Naive thymus-derived CD4-positive, alpha-beta T cell (primary cell): ENCODE results near the gene MSLN. TPM values are rescaled to one million over a fixed set of nuclear protein-coding genes. Genes with fewer than 3 reads are reported as not detected.

Experiments used
- ATAC-seq: fragments of 150-1000 bp; cut with Tn5 transposase; 2 replicates; pipeline ENCODE4 v1.10.0; 2021; ENCODE audit warnings: mild to moderate bottlenecking, moderate library complexity
- CTCF ChIA-PET: fragments of 350-600 bp; sonication (Branson Sonifier 250); formaldehyde crosslinking; loops from one replicate; lab custom pipeline; 2021; ENCODE audit warnings: antibody characterized with exemption; lab: Charles Lee
- POLR2A ChIA-PET: fragments of 350-600 bp; sonication (Branson Sonifier 250); formaldehyde crosslinking; loops from one replicate; lab custom pipeline; 2021; ENCODE audit warnings: antibody characterized with exemption, inconsistent platforms; lab: Charles Lee
- DNase-seq, 9 donors: peaks; one replicate each; pipeline versions ENCODE4 v3.0.0 to v3.0.0-alpha.2; 2020 to 2022; ENCODE audit warnings: mixed read lengths in 1 of 9
- H3K27ac ChIP-seq: one replicate; pipeline ENCODE4 v1.7.0; 2013; ENCODE audit warnings: mild to moderate bottlenecking, low read depth, low read length, moderate library complexity
- H3K27me3 ChIP-seq, 2 donors: one replicate each; pipeline ENCODE4 v1.7.0; 2013; ENCODE audit warnings: low read length in 2 of 2, mild to moderate bottlenecking in 2 of 2, moderate library complexity in 2 of 2; ENCODE audit not compliant: control insufficient read depth in 2 of 2, insufficient read depth in 2 of 2
- H3K36me3 ChIP-seq, 3 experiments: 1 replicate in 2 of 3; 2 replicates in 1 of 3; pipeline ENCODE4 v1.7.0; 2013; ENCODE audit warnings: low read length in 3 of 3, mild to moderate bottlenecking in 3 of 3, moderate library complexity in 1 of 3; ENCODE audit not compliant: insufficient read depth in 3 of 3, control insufficient read depth in 2 of 3
- H3K4me1 ChIP-seq, 2 donors: one replicate each; pipeline ENCODE4 v1.7.0; 2013; ENCODE audit warnings: low read length in 2 of 2, mild to moderate bottlenecking in 2 of 2, moderate library complexity in 1 of 2; ENCODE audit not compliant: control insufficient read depth in 2 of 2, insufficient read depth in 2 of 2
- H3K4me3 ChIP-seq: 2 replicates; pipeline ENCODE4 v1.7.0; 2013; ENCODE audit warnings: mild to moderate bottlenecking, low read length
- H3K9me3 ChIP-seq, 3 experiments: 1 replicate in 2 of 3; 2 replicates in 1 of 3; pipeline ENCODE4 v1.7.0; 2013; ENCODE audit warnings: low read length in 3 of 3; ENCODE audit not compliant: control insufficient read depth in 2 of 3
- H3K27ac Mint-ChIP-seq, 9 donors: one replicate each; pipeline ENCODE4 v1.8.0; 2020 to 2022; ENCODE audit warnings: mixed read lengths in 9 of 9, mild to moderate bottlenecking in 8 of 9, moderate library complexity in 5 of 9, inconsistent platforms in 2 of 9
- H3K27me3 Mint-ChIP-seq, 5 donors: one replicate each; pipeline ENCODE4 v1.8.0; 2021 to 2022; ENCODE audit warnings: mixed read lengths in 5 of 5, mild to moderate bottlenecking in 1 of 5
- H3K36me3 Mint-ChIP-seq, 5 donors: one replicate each; pipeline ENCODE4 v1.8.0; 2020 to 2022; ENCODE audit warnings: mixed read lengths in 5 of 5, mild to moderate bottlenecking in 3 of 5, inconsistent platforms in 1 of 5
- H3K4me1 Mint-ChIP-seq, 7 donors: one replicate each; pipeline ENCODE4 v1.8.0; 2020 to 2022; ENCODE audit warnings: mixed read lengths in 7 of 7, mild to moderate bottlenecking in 3 of 7, inconsistent platforms in 1 of 7
- H3K4me3 Mint-ChIP-seq, 10 donors: one replicate each; pipeline ENCODE4 v1.8.0; 2020 to 2022; ENCODE audit warnings: mild to moderate bottlenecking in 10 of 10, mixed read lengths in 10 of 10, moderate library complexity in 6 of 10, inconsistent platforms in 2 of 10
- H3K9me3 Mint-ChIP-seq, 11 donors: one replicate each; pipeline ENCODE4 v1.8.0; 2020 to 2022; ENCODE audit warnings: mixed read lengths in 11 of 11, mild to moderate bottlenecking in 4 of 11, inconsistent platforms in 1 of 11, moderate library complexity in 1 of 11
- intact Hi-C, 2 donors: fragments of 100-400 bp; cut with micrococcal nuclease; formaldehyde crosslinking; loops; one replicate each; pipeline ENCODE4 v1.15.1; 2023
- polyA plus RNA-seq, 2 donors: library from polyadenylated mRNA; unstranded; fragments of 300-500 nt; fragmentation: Illumina TruSeq; gene quantifications; one replicate each; pipeline ENCODE4 v1.2.3, GENCODE V29; 2021
- total RNA-seq, 6 experiments: library from RNA in 5 of 6; stranded (reverse) in 5 of 6; gene quantifications; 1 replicate in 5 of 6; 2 replicates in 1 of 6; pipeline ENCODE4 v1.2.3 and lab custom pipeline; 2021 to 2026

MSLN gene
- total and polyA plus RNA-seq, 7 experiments from 2014 or later, result 0.64 TPM; not detected in 6

GRCh38 chr16:718389-718788, 42.1 kb upstream of the MSLN start:
- H3K36me3 ChIP-seq, result no peaks in the 10 kb centered on the region
- no peaks in the 10 kb centered on the region for H3K27me3 ChIP-seq
- peaks cover 17 to 25% of the 10 kb centered on the region in 2 donors for H3K4me1 ChIP-seq
- H3K4me1 Mint-ChIP-seq, result peaks cover 0 to 30% (median 17%) of the 10 kb centered on the region in 7 donors
- H3K4me3 Mint-ChIP-seq, result peak overlapping the region in 4 of 10 donors; percentile 51 to 87 (median 65)
- H3K36me3 Mint-ChIP-seq, result no peaks in the 10 kb centered on the region
- H3K27ac Mint-ChIP-seq, result no peak overlapping the region
- no peak overlapping the region for H3K27ac ChIP-seq
- H3K27me3 Mint-ChIP-seq, result peaks cover 0 to 26% (median 0%) of the 10 kb centered on the region in 5 donors
- ChIA-PET CTCF (no interaction called here), POLR2A (interaction anchor here (0.6 to 1.1 kb wide), 2 partner anchors 9 to 11 kb away, joined by 3 to 5 read pairs; partner anchors contain the start of gene HAGHL)
- no peaks in the 10 kb centered on the region for H3K9me3 Mint-ChIP-seq
- ATAC-seq (no peak), DNase-seq (no peak)
- no peaks in the 10 kb centered on the region for H3K9me3 ChIP-seq
- intact Hi-C loops, result loop anchor here in 1 of 2 donors (10.0 kb wide), 1 partner anchor 256 kb away; the partner anchor contains the start of gene LMF1
- H3K4me3 ChIP-seq, result no peak overlapping the region

- Histone ChIP-seq H3K27me3 (no peaks in the 10 kb centered on the region), H3K4me1 (peaks cover 17 to 25% of the 10 kb centered on the region in 2 donors), H3K4me3 (no peak overlapping the region), H3K36me3 (no peaks in the 10 kb centered on the region), H3K27ac (no peak overlapping the region), H3K9me3 (no peaks in the 10 kb centered on the region)
- Mint-ChIP-seq H3K27ac (peak overlapping the region in 4 of 9 donors; percentile 5 to 74 (median 58)), H3K36me3 (no peaks in the 10 kb centered on the region), H3K4me3 (peak overlapping the region in 9 of 10 donors; percentile 27 to 87 (median 51)), H3K27me3 (peaks cover 0 to 22% (median 0%) of the 10 kb centered on the region in 5 donors), H3K4me1 (peaks cover 0 to 30% (median 17%) of the 10 kb centered on the region in 7 donors), H3K9me3 (no peaks in the 10 kb centered on the region)
- intact Hi-C loops, result loop anchor here in 1 of 2 donors (10.0 kb wide), 1 partner anchor 256 kb away; the partner anchor contains the start of gene LMF1
- no peak for DNase-seq
- CTCF ChIA-PET, result interaction anchor here (1.5 kb wide), 1 partner anchor 8 kb away, joined by 3 read pairs; no protein-coding TSS in a partner anchor
- ATAC-seq, result no peak
- POLR2A ChIA-PET, result interaction anchor here (1.1 to 1.7 kb wide), 2 partner anchors 9 to 23 kb away, joined by 5 to 11 read pairs; partner anchors contain the start of gene HAGHL
Measured at GRCh38 chr16:718922-719321, 41.6 kb upstream of the MSLN start.

GRCh38 chr16:719815-720446, 40.6 kb upstream of the MSLN start:
- ATAC-seq, result no peak
- DNase-seq, result no peak
- peaks cover 0 to 18% (median 0%) of the 10 kb centered on the region in 5 donors for H3K27me3 Mint-ChIP-seq
- no peaks in the 10 kb centered on the region for H3K9me3 ChIP-seq
- intact Hi-C loops, result loop anchor here in 1 of 2 donors (10.0 kb wide), 1 partner anchor 255 kb away; the partner anchor contains the start of gene LMF1
- no peaks in the 10 kb centered on the region for H3K27me3 ChIP-seq
- peak overlapping the region in 7 of 9 donors; percentile 33 to 67 (median 53) for H3K27ac Mint-ChIP-seq
- peak overlapping the region; percentile 72 to 92 (median 82) for H3K4me3 Mint-ChIP-seq
- H3K36me3 Mint-ChIP-seq, result no peaks in the 10 kb centered on the region
- ChIA-PET POLR2A (interaction anchor here (0.6 to 2.2 kb wide), 11 partner anchors 9 to 1542 kb away, joined by 3 to 11 read pairs (median 3); partner anchors contain the start of genes CIAO3 and STUB1), CTCF (interaction anchor here (0.6 to 1.5 kb wide), 4 partner anchors 9 to 65 kb away, joined by 3 to 4 read pairs (median 3); no protein-coding TSS in a partner anchor)
- H3K4me1 Mint-ChIP-seq, result peaks cover 0 to 30% (median 17%) of the 10 kb centered on the region in 7 donors
- peak overlapping the region; percentile 62 for H3K4me3 ChIP-seq
- no peaks in the 10 kb centered on the region for H3K36me3 ChIP-seq
- no peaks in the 10 kb centered on the region for H3K9me3 Mint-ChIP-seq
- peak overlapping the region; percentile 60 for H3K27ac ChIP-seq
- peaks cover 17 to 25% of the 10 kb centered on the region in 2 donors for H3K4me1 ChIP-seq

- peak overlapping the region; percentile 72 to 92 (median 82) for H3K4me3 Mint-ChIP-seq
- H3K4me3 ChIP-seq, result peak overlapping the region; percentile 62
- H3K4me1 ChIP-seq, result peaks cover 17 to 25% of the 10 kb centered on the region in 2 donors
- no peaks in the 10 kb centered on the region for H3K27me3 ChIP-seq
- peaks cover 0 to 18% (median 0%) of the 10 kb centered on the region in 5 donors for H3K27me3 Mint-ChIP-seq
- no peaks in the 10 kb centered on the region for H3K36me3 Mint-ChIP-seq
- H3K27ac Mint-ChIP-seq, result peak overlapping the region in 7 of 9 donors; percentile 33 to 67 (median 53)
- intact Hi-C loops, result no loop called here
- H3K36me3 ChIP-seq, result no peaks in the 10 kb centered on the region
- H3K9me3 ChIP-seq, result no peaks in the 10 kb centered on the region
- peak in 2 of 9 donors; percentile 33 to 55 for DNase-seq
- peak overlapping the region; percentile 60 for H3K27ac ChIP-seq
- CTCF ChIA-PET, result interaction anchor here (0.6 to 1.5 kb wide), 5 partner anchors 8 to 65 kb away, joined by 3 to 4 read pairs (median 3); no protein-coding TSS in a partner anchor
- POLR2A ChIA-PET, result interaction anchor here (0.6 to 2.2 kb wide), 13 partner anchors 10 to 40 kb away, joined by 3 to 11 read pairs (median 3); partner anchors contain the start of genes CIAO3, STUB1 and WDR24
- ATAC-seq, result peak; percentile 10
- peaks cover 0 to 30% (median 17%) of the 10 kb centered on the region in 7 donors for H3K4me1 Mint-ChIP-seq
- no peaks in the 10 kb centered on the region for H3K9me3 Mint-ChIP-seq
Measured at GRCh38 chr16:720447-720989, 40.0 kb upstream of the MSLN start.

- ChIA-PET POLR2A (interaction anchor here (0.7 to 3.1 kb wide), 7 partner anchors 10 to 31 kb away, joined by 3 to 11 read pairs (median 3); partner anchors contain the start of genes CIAO3 and WDR24), CTCF (interaction anchor here (0.6 to 1.2 kb wide), 4 partner anchors 9 to 64 kb away, joined by 3 to 5 read pairs (median 4); no protein-coding TSS in a partner anchor)
- Histone ChIP-seq H3K27ac (peak within 1 kb of the TSS; percentile 60), H3K4me3 (peak within 1 kb of the TSS; percentile 62), H3K27me3 (no peaks in the 10 kb centered on the region), H3K36me3 (no peaks in the 10 kb centered on the region), H3K4me1 (peaks cover 18 to 25% of the 10 kb centered on the region in 2 donors), H3K9me3 (no peaks in the 10 kb centered on the region)
- Mint-ChIP-seq H3K4me3 (peak within 1 kb of the TSS; percentile 72 to 92 (median 82)), H3K4me1 (peaks cover 0 to 30% (median 17%) of the 10 kb centered on the region in 7 donors), H3K27me3 (peaks cover 0 to 20% (median 0%) of the 10 kb centered on the region in 5 donors), H3K36me3 (no peaks in the 10 kb centered on the region), H3K9me3 (no peaks in the 10 kb centered on the region), H3K27ac (peak within 1 kb of the TSS in 7 of 9 donors; percentile 38 to 67 (median 55))
- intact Hi-C loops, result no loop called here
- DNase-seq (peak; percentile 53 to 80 (median 65)), ATAC-seq (peak; percentile 82)
Measured at GRCh38 chr16:720990-721764, 39.4 kb upstream of the MSLN start, which contains the start of gene ANTKMT. Gene ANTKMT, plus strand, starts transcription at chr16:721146. Its CDS starts 129 bp downstream, at chr16:721275.
